Measurements from ENCODE around the gene MORN4. TPM values are rescaled to one million over a fixed set of nuclear protein-coding genes. Genes with fewer than 3 reads are reported as not detected.

MORN4 gene
- total RNA-seq (2016; rRNA removed; fragmentation: Illumina TruSeq; extraction: Trizol) (3.4 and 4.2 TPM in 2 replicates), polyA plus RNA-seq (2011; rRNA removed) (9.1 and 10.8 TPM in 2 replicates), polyA minus RNA-seq (2011; rRNA and poly(A)+ RNA removed; ENCODE audit: low replicate concordance) (2.2 and 3.4 TPM in 2 replicates), Bru-seq, nascent RNA (percentile 41 among the genes with signal in this experiment), BruChase-seq, experiment 1, labeled RNA remaining after a 6-hour chase (percentile 41 among the genes with signal in this experiment), BruChase-seq, experiment 2, labeled RNA remaining after a 2-hour chase (percentile 40 among the genes with signal in this experiment)
- total RNA-seq (2016; cell fraction: cytosol; rRNA removed; fragmentation: Illumina TruSeq; extraction: Trizol; ENCODE audit: low read depth) = 3.2 and 5.3 TPM in 2 replicates
- 4.6 and 5.2 TPM in 2 replicates for total RNA-seq (2016; cell fraction: insoluble cytoplasmic fraction; rRNA removed; fragmentation: Illumina TruSeq; extraction: Trizol)
- total RNA-seq (2016; cell fraction: membrane; rRNA removed; fragmentation: Illumina TruSeq; extraction: Trizol) = 6.1 and 6.3 TPM in 2 replicates
- 1.6 and 3.0 TPM in 2 replicates for total RNA-seq (2016; cell fraction: nucleus; rRNA removed; fragmentation: Illumina TruSeq; extraction: Trizol)
- polyA plus RNA-seq (2011; cell fraction: cytosol; rRNA removed) = 7.3 and 11.8 TPM in 2 replicates
- 4.4 and 5.7 TPM in 2 replicates for polyA plus RNA-seq (2011; cell fraction: nucleus; rRNA removed)
- polyA plus RNA-seq (2012) = 7.4 and 10.4 TPM in 2 replicates
- 7.7 and 8.5 TPM in 2 replicates for polyA plus RNA-seq (2016; cell fraction: cytosol; fragmentation: Illumina TruSeq; extraction: Trizol; ENCODE audit: low read depth)
- polyA plus RNA-seq (2016; cell fraction: insoluble cytoplasmic fraction; fragmentation: Illumina TruSeq; extraction: Trizol; ENCODE audit: low read depth) = 9.6 and 10.3 TPM in 2 replicates
- 9.0 and 9.4 TPM in 2 replicates for polyA plus RNA-seq (2016; cell fraction: membrane; fragmentation: Illumina TruSeq; extraction: Trizol; ENCODE audit: low read depth)
- polyA plus RNA-seq (2016; cell fraction: nucleus; fragmentation: Illumina TruSeq; extraction: Trizol; ENCODE audit: insufficient read depth, low read depth) = 7.8 and 8.8 TPM in 2 replicates
- polyA minus RNA-seq (2011; cell fraction: cytosol; rRNA and poly(A)+ RNA removed) = 1.2 and 2.5 TPM in 2 replicates
- polyA minus RNA-seq (2011; cell fraction: nucleus; rRNA and poly(A)+ RNA removed) = 2.9 and 3.7 TPM in 2 replicates
- long read RNA-seq, experiment 1, partial matches to known transcripts = 0 of 7 reads
- long read RNA-seq, experiment 1, other reads (novel, unspliced or antisense) = 2 of 7 reads
- long read RNA-seq, experiment 2, partial matches to known transcripts = 0 of 9 reads
- long read RNA-seq, experiment 2, other reads (novel, unspliced or antisense) = 3 of 9 reads

- peak; percentile 88 for DNase-seq (ENCODE audit: low spot score)
- peaks cover 26% of the 10 kb centered on the region for H3K4me1 ChIP-seq (ENCODE audit: insufficient read depth, low read length)
- no peaks in the 10 kb centered on the region for H3K27me3 ChIP-seq (ENCODE audit: control insufficient read depth in 1 of 2, insufficient read depth in 2 of 2, low read length in 2 of 2)
- H3K9ac ChIP-seq (ENCODE audit: insufficient read depth, low read depth, low read length) = peak within 1 kb of the TSS; percentile 66
- POLR2A ChIA-PET = interaction anchor here (0.8 to 1.2 kb wide), 2 partner anchors 49 to 103 kb away, joined by 4 to 5 read pairs; partner anchors contain the start of genes HOGA1 and ZFYVE27
- ATAC-seq = peak; percentile 99
- no peaks in the 10 kb centered on the region for H3K79me2 ChIP-seq (ENCODE audit: insufficient read depth, low read length)
- H3K9me3 ChIP-seq (ENCODE audit: low read length) = no peaks in the 10 kb centered on the region
- peak; percentile 65 for FAIRE-seq
- peak within 1 kb of the TSS; percentile 53 for H3K27ac ChIP-seq (ENCODE audit: extremely low read length, insufficient read depth, low read length)
- H3K4me3 ChIP-seq (replicated peaks in 1 of 3; ENCODE audit: insufficient read depth in 1 of 3, low read depth in 2 of 3, low read length in 3 of 3) = peak within 1 kb of the TSS; percentile 59 to 81 (median 78)
- BruUV-seq (replicated peaks) = TSS peak; percentile 78
- whole genome bisulfite sequencing (ENCODE audit: low lambda C conversion rate) = 28% methylated on average over 25 of the region's 62 CpGs
- peak within 1 kb of the TSS; percentile 92 for H2AFZ ChIP-seq (ENCODE audit: low read length)
- intact Hi-C loops (cut with micrococcal nuclease; ENCODE audit: unreplicated experiment) (no loop called here), in situ Hi-C loops (cut with HindIII; ENCODE audit: extremely low pct_ligation_motif_present, low pct_unique_long_range_greater_than_20kb) (no loop called here)
- no peaks in the 10 kb centered on the region for H4K20me1 ChIP-seq (ENCODE audit: insufficient read depth, low read length)
- peak within 1 kb of the TSS; percentile 74 for H3K4me2 ChIP-seq (ENCODE audit: low read depth, low read length)
- CTCF ChIA-PET (ENCODE audit: low intra/inter-chr PET ratio, low total read pairs) = no interaction called here
- no peaks in the 10 kb centered on the region for H3K36me3 ChIP-seq (replicated peaks in 1 of 2; ENCODE audit: control insufficient read depth in 1 of 2, insufficient read depth in 2 of 2, low read length in 2 of 2)
- TF ChIP-seq, protein P1, sequence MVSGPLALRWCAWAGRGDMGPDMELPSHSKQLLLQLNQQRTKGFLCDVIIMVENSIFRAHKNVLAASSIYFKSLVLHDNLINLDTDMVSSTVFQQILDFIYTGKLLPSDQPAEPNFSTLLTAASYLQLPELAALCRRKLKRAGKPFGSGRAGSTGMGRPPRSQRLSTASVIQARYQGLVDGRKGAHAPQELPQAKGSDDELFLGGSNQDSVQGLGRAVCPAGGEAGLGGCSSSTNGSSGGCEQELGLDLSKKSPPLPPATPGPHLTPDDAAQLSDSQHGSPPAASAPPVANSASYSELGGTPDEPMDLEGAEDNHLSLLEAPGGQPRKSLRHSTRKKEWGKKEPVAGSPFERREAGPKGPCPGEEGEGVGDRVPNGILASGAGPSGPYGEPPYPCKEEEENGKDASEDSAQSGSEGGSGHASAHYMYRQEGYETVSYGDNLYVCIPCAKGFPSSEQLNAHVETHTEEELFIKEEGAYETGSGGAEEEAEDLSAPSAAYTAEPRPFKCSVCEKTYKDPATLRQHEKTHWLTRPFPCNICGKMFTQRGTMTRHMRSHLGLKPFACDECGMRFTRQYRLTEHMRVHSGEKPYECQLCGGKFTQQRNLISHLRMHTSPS (CRISPR knock-in tag; IDR thresholded peaks at IDR 0.05; ENCODE audit: low read depth) = no peak
- TF ChIP-seq ZSCAN22 (CRISPR knock-in tag; IDR thresholded peaks at IDR 0.05) (no peak), EZH2 (conservative IDR thresholded peaks at IDR 0.05; ENCODE audit: low read depth, low read length) (no peak), KLF6 (CRISPR knock-in tag; IDR thresholded peaks at IDR 0.05) (no peak), CBFB (CRISPR knock-in tag; IDR thresholded peaks at IDR 0.05) (no peak), ZGPAT (CRISPR knock-in tag; IDR thresholded peaks at IDR 0.05) (peak; percentile 45; the same call in 1 of the 2 replicates), ZNF292 (CRISPR knock-in tag; IDR thresholded peaks at IDR 0.05; ENCODE audit: borderline replicate concordance, low read depth) (peak; percentile 79), MTA3 (CRISPR knock-in tag; IDR thresholded peaks at IDR 0.05) (no peak), MYNN (CRISPR knock-in tag; IDR thresholded peaks at IDR 0.05; ENCODE audit: low read depth) (no peak), ARNT (IDR thresholded peaks at IDR 0.05) (no peak), MYC (CRISPR knock-in tag; IDR thresholded peaks at IDR 0.05; ENCODE audit: borderline replicate concordance) (no peak)
- TF ChIP-seq, protein P2, sequence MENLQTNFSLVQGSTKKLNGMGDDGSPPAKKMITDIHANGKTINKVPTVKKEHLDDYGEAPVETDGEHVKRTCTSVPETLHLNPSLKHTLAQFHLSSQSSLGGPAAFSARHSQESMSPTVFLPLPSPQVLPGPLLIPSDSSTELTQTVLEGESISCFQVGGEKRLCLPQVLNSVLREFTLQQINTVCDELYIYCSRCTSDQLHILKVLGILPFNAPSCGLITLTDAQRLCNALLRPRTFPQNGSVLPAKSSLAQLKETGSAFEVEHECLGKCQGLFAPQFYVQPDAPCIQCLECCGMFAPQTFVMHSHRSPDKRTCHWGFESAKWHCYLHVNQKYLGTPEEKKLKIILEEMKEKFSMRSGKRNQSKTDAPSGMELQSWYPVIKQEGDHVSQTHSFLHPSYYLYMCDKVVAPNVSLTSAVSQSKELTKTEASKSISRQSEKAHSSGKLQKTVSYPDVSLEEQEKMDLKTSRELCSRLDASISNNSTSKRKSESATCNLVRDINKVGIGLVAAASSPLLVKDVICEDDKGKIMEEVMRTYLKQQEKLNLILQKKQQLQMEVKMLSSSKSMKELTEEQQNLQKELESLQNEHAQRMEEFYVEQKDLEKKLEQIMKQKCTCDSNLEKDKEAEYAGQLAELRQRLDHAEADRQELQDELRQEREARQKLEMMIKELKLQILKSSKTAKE (CRISPR knock-in tag; IDR thresholded peaks at IDR 0.05; ENCODE audit: borderline replicate concordance) = no peak
Observed at GRCh38 chr10:97632949-97633884, at the start of gene MORN4. Gene MORN4 (minus strand): TSS chr10:97633500. CDS start chr10:97619653, 13,847 bp downstream.

Measured in HepG2 (cell line).